GOT3 (cell line): ENCODE data around the gene ZNF385B.
"Not testable (repeated sequence)": the region's sequence is repeated elsewhere in the genome, so short reads cannot be mapped to it uniquely, and the experiment has no call there.

ENCODE experiments used
- DNase-seq: peaks from one replicate; lab custom pipeline; 2025; ENCODE audit warnings: mixed read lengths; lab: John Stamatoyannopoulos, UW

ZNF385B gene

GRCh38 chr2:179802051-179802882 lies 59.1 kb downstream of the ZNF385B start:
- DNase-seq = no peak

- no peak for DNase-seq
Measured at GRCh38 chr2:179800776-179801175, 60.6 kb downstream of the ZNF385B start.

GRCh38 chr2:179796213-179797007 lies 65.0 kb downstream of the ZNF385B start:
- DNase-seq = no peak

- DNase-seq = no peak
Measured at GRCh38 chr2:179793902-179794301, 67.5 kb downstream of the ZNF385B start.

- DNase-seq = no peak
Measured at GRCh38 chr2:179793238-179793637, 68.2 kb downstream of the ZNF385B start.

GRCh38 chr2:179790235-179791217 lies 70.9 kb downstream of the ZNF385B start:
- DNase-seq = no peak

GRCh38 chr2:179788104-179788503 lies 73.3 kb downstream of the ZNF385B start:
- no peak for DNase-seq

GRCh38 chr2:179787601-179788000 lies 73.8 kb downstream of the ZNF385B start:
- DNase-seq = no peak

GRCh38 chr2:179785902-179786301 lies 75.5 kb downstream of the ZNF385B start:
- DNase-seq = no peak

GRCh38 chr2:179782346-179782745 lies 79.1 kb downstream of the ZNF385B start:
- DNase-seq = not testable (repeated sequence)

- DNase-seq = no peak
Measured at GRCh38 chr2:179773986-179774385, 87.4 kb downstream of the ZNF385B start.

- no peak for DNase-seq
Measured at GRCh38 chr2:179772346-179772745, 89.1 kb downstream of the ZNF385B start.

- no peak for DNase-seq
Measured at GRCh38 chr2:179771791-179772190, 89.6 kb downstream of the ZNF385B start.

- no peak for DNase-seq
Measured at GRCh38 chr2:179770029-179770428, 91.4 kb downstream of the ZNF385B start.

- DNase-seq = no peak
Measured at GRCh38 chr2:179769323-179769722, 92.1 kb downstream of the ZNF385B start.

GRCh38 chr2:179768765-179769164 lies 92.6 kb downstream of the ZNF385B start:
- DNase-seq = no peak

- no peak for DNase-seq
Measured at GRCh38 chr2:179765666-179766065, 95.7 kb downstream of the ZNF385B start.

GRCh38 chr2:179764710-179765109 lies 96.7 kb downstream of the ZNF385B start:
- no peak for DNase-seq

- DNase-seq = no peak
Measured at GRCh38 chr2:179758636-179759035, 102.8 kb downstream of the ZNF385B start.

- no peak for DNase-seq
Measured at GRCh38 chr2:179751163-179751809, 110.1 kb downstream of the ZNF385B start.

GRCh38 chr2:179749210-179749609 lies 112.2 kb downstream of the ZNF385B start:
- DNase-seq = no peak
